HCT116 (cell line): ENCODE data around the gene STYXL2. TPM values are rescaled to one million over a fixed set of nuclear protein-coding genes. Genes with fewer than 3 reads are reported as not detected.

Experiments
- ATAC-seq: fragments of 200-7000 bp; cut with Tn5 transposase; 2 replicates; pipeline ENCODE4 v1.9.1; 2020; ENCODE audit warnings: mild to moderate bottlenecking, moderate library complexity
- BruUV-seq: library from RNA; stranded (reverse); fragments of 400-500 nt; replicated peaks from 2 replicates; lab custom pipeline; 2021; lab: Mats Ljungman, UMichigan
- CTCF ChIA-PET: fragments of 300-600 bp; sonication (Branson Sonifier 250); formaldehyde crosslinking; loops from one replicate; lab custom pipeline; 2021; ENCODE audit warnings: antibody characterized with exemption; lab: Charles Lee
- POLR2A ChIA-PET: fragments of 300-600, 350-600 bp; sonication (Branson Sonifier 250); formaldehyde crosslinking; loops from one replicate; lab custom pipeline; 2021; ENCODE audit warnings: antibody characterized with exemption; lab: Charles Lee
- RAD21 ChIA-PET, 2 experiments: fragments of 300-600 bp; sonication (Branson Sonifier 250); formaldehyde crosslinking; loops; one replicate each; lab custom pipeline; 2023; ENCODE audit warnings: low total read pairs in 2 of 2; ENCODE audit not compliant: uncharacterized antibody in 2 of 2, unreplicated experiment in 2 of 2, low non-redundant PET in 1 of 2; lab: Charles Lee
- DNase-seq: peaks from one replicate; pipeline ENCODE4 v3.0.0-alpha.2; 2010; ENCODE audit warnings: low read depth, low spot score
- H2AFZ ChIP-seq: fragments of 200-600 bp; shearing (Covaris generic), sonication (generic); 2 replicates; pipeline ENCODE4 v1.6.1; 2017; ENCODE audit warnings: low read depth, mixed run types, mixed read lengths, antibody characterized with exemption, low read length; ENCODE audit not compliant: poor library complexity, severe bottlenecking
- H3K27ac ChIP-seq: 2 replicates; pipeline ENCODE4 v1.5.1; 2012; ENCODE audit warnings: low read depth, low read length
- H3K27me3 ChIP-seq: fragments of 200-600 bp; sonication (generic); 2 replicates; pipeline ENCODE4 v1.6.1; 2016; ENCODE audit warnings: mixed run types, low read length, mixed read lengths; ENCODE audit not compliant: insufficient read depth
- H3K36me3 ChIP-seq, 2 experiments: fragments of 200-500 bp in 1 of 2; fragments of 200-600 bp in 1 of 2; sonication (Bioruptor generic) in 1 of 2; sonication (generic) in 1 of 2; 2 replicates each; pipeline versions ENCODE4 v1.5.1 to v1.6.1; 2014 to 2016; ENCODE audit warnings: low read length in 2 of 2, inconsistent platforms in 1 of 2, mixed read lengths in 1 of 2, mixed run types in 1 of 2; ENCODE audit not compliant: insufficient read depth in 2 of 2, control insufficient read depth in 1 of 2
- H3K4me1 ChIP-seq, 2 experiments: fragments of 200-600 bp in 1 of 2; sonication (generic) in 1 of 2; 2 replicates each; pipeline versions ENCODE4 v1.5.1 to v1.6.1; 2012 to 2017; ENCODE audit warnings: low read length in 2 of 2, inconsistent platforms in 1 of 2, mild to moderate bottlenecking in 1 of 2, mixed read lengths in 1 of 2, mixed run types in 1 of 2, moderate library complexity in 1 of 2; ENCODE audit not compliant: insufficient read depth in 2 of 2, control insufficient read depth in 1 of 2
- H3K4me2 ChIP-seq: fragments of 200-600 bp; sonication (generic); 2 replicates; pipeline ENCODE4 v1.6.1; 2017; ENCODE audit warnings: mixed run types, low read length, mixed read lengths
- H3K4me3 ChIP-seq, 2 experiments: fragments of 200-600 bp in 1 of 2; sonication (generic) in 1 of 2; replicated peaks in 1 of 2; 2 replicates each; pipeline ENCODE4 v1.5.1; 2011 to 2016; ENCODE audit warnings: low read length in 2 of 2, control low read depth in 1 of 2, low read depth in 1 of 2, mild to moderate bottlenecking in 1 of 2, mixed read lengths in 1 of 2, mixed run types in 1 of 2
- H3K79me2 ChIP-seq: fragments of 200-600 bp; sonication (generic); 2 replicates; pipeline ENCODE4 v1.6.1; 2017; ENCODE audit warnings: mild to moderate bottlenecking, mixed run types, low read length, moderate library complexity, mixed read lengths; ENCODE audit not compliant: insufficient read depth
- H3K9ac ChIP-seq: fragments of 200-600 bp; sonication (generic); 2 replicates; pipeline ENCODE4 v1.6.1; 2016; ENCODE audit warnings: low read length, mixed read lengths
- H3K9me2 ChIP-seq: fragments of 200-600 bp; sonication (generic), shearing (Covaris generic); 2 replicates; pipeline ENCODE4 v1.6.1; 2017; ENCODE audit warnings: mixed run types, mild to moderate bottlenecking, moderate library complexity; ENCODE audit not compliant: insufficient read depth
- H3K9me3 ChIP-seq, 2 experiments: fragments of 200-500 bp in 1 of 2; fragments of 200-600 bp in 1 of 2; sonication (Bioruptor generic) in 1 of 2; sonication (generic) in 1 of 2; 2 replicates each; pipeline ENCODE4 v1.6.1; 2014 to 2017; ENCODE audit warnings: low read length in 2 of 2, mixed read lengths in 2 of 2, inconsistent platforms in 1 of 2, low read depth in 1 of 2, mild to moderate bottlenecking in 1 of 2, mixed run types in 1 of 2, moderate library complexity in 1 of 2; ENCODE audit not compliant: control insufficient read depth in 1 of 2, insufficient read depth in 1 of 2
- H4K20me1 ChIP-seq: fragments of 200-600 bp; sonication (generic), shearing (Covaris generic); 2 replicates; pipeline ENCODE4 v1.6.1; 2017; ENCODE audit warnings: mixed run types, mild to moderate bottlenecking, moderate library complexity; ENCODE audit not compliant: insufficient read depth
- CEBPB ChIP-seq: IDR thresholded peaks from 2 replicates; pipeline ENCODE4 v1.6.1; 2012; ENCODE audit warnings: low read depth
- EGR1 ChIP-seq: IDR thresholded peaks from 2 replicates; pipeline ENCODE4 v1.6.1; 2012; ENCODE audit warnings: low read depth
- ELF1 ChIP-seq: IDR thresholded peaks from 2 replicates; pipeline ENCODE4 v1.6.1; 2012; ENCODE audit warnings: low read depth, borderline replicate concordance
- EZH2 ChIP-seq: fragments of 200-600 bp; sonication (generic); IDR thresholded peaks from 2 replicates; pipeline ENCODE4 v1.6.1; 2017; ENCODE audit warnings: antibody characterized with exemption, mixed run types
- MAX ChIP-seq: IDR thresholded peaks from 2 replicates; pipeline ENCODE4 v1.6.1; 2012
- POLR2A ChIP-seq: IDR thresholded peaks from 2 replicates; pipeline ENCODE4 v1.7.0; 2011; ENCODE audit warnings: borderline replicate concordance; ENCODE audit not compliant: insufficient read depth, insufficient read length; ENCODE audit errors: extremely low read depth
- POLR2AphosphoS5 ChIP-seq: IDR thresholded peaks from 2 replicates; pipeline ENCODE4 v1.6.1; 2011; ENCODE audit warnings: mild to moderate bottlenecking, low read depth, low read length, moderate library complexity
- SIN3A ChIP-seq: IDR thresholded peaks from 2 replicates; pipeline ENCODE4 v1.6.1; 2012; ENCODE audit warnings: low read depth
- SP1 ChIP-seq: IDR thresholded peaks from 2 replicates; pipeline ENCODE4 v1.6.1; 2012; ENCODE audit warnings: low read depth
- SRF ChIP-seq: IDR thresholded peaks from 2 replicates; pipeline ENCODE4 v1.6.1; 2012; ENCODE audit warnings: low read depth
- ZNF274 ChIP-seq: fragments of 200-500 bp; sonication (Bioruptor generic); IDR thresholded peaks from 2 replicates; pipeline ENCODE4 v1.6.1; 2014; ENCODE audit warnings: mild to moderate bottlenecking, low read depth, low read length, inconsistent platforms
- intact Hi-C: fragments of 100-400 bp; cut with micrococcal nuclease; formaldehyde crosslinking; loops from 2 replicates; pipeline ENCODE4 v1.10.0; 2022
- total RNA-seq: library from RNA; stranded (reverse); gene quantifications from one replicate; pipeline ENCODE4 v1.2.1, GENCODE V29; 2021; ENCODE audit not compliant: unreplicated experiment
- TF ChIP-seq, protein P1 (sequence below): IDR thresholded peaks from 2 replicates; pipeline ENCODE4 v1.6.1; 2012; ENCODE audit warnings: low read depth
- TF ChIP-seq, protein P2 (sequence below): IDR thresholded peaks from 2 replicates; pipeline ENCODE4 v1.6.1; 2011; ENCODE audit warnings: mild to moderate bottlenecking, low read length, moderate library complexity; ENCODE audit not compliant: insufficient replicate concordance; ENCODE audit errors: extremely low read depth

STYXL2 gene
- total RNA-seq, 1 experiment from 2014 or later, result not detected

GRCh38 chr1:167088746-167089417, 5.0 kb upstream of the STYXL2 start (continued):
- TF ChIP-seq, protein P1, sequence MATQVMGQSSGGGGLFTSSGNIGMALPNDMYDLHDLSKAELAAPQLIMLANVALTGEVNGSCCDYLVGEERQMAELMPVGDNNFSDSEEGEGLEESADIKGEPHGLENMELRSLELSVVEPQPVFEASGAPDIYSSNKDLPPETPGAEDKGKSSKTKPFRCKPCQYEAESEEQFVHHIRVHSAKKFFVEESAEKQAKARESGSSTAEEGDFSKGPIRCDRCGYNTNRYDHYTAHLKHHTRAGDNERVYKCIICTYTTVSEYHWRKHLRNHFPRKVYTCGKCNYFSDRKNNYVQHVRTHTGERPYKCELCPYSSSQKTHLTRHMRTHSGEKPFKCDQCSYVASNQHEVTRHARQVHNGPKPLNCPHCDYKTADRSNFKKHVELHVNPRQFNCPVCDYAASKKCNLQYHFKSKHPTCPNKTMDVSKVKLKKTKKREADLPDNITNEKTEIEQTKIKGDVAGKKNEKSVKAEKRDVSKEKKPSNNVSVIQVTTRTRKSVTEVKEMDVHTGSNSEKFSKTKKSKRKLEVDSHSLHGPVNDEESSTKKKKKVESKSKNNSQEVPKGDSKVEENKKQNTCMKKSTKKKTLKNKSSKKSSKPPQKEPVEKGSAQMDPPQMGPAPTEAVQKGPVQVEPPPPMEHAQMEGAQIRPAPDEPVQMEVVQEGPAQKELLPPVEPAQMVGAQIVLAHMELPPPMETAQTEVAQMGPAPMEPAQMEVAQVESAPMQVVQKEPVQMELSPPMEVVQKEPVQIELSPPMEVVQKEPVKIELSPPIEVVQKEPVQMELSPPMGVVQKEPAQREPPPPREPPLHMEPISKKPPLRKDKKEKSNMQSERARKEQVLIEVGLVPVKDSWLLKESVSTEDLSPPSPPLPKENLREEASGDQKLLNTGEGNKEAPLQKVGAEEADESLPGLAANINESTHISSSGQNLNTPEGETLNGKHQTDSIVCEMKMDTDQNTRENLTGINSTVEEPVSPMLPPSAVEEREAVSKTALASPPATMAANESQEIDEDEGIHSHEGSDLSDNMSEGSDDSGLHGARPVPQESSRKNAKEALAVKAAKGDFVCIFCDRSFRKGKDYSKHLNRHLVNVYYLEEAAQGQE, result no peak
- TF ChIP-seq ELF1 (no peak), SIN3A (no peak), EZH2 (no peak), CEBPB (no peak), SRF (no peak), MAX (no peak)

DNA sequence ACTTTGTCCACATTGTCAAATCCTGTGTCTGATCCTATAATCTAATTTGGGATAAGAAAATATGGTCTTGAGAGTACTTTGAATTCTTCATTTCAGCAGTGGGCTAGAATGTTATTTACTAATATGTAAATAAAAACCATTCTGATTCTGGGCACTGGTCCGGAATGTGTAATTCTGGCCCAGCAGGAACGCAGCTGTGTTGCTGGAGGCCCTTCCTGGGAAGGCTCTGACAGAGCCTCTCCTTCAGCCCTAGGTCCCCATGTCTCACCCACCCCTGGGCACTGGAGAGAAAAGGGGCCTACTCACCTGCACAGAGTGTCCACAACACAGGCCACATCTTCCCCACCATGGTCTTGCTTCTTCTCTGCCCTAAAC, 3.9 kb upstream of the STYXL2 start:
- ChIA-PET CTCF (no interaction called here), RAD21 (no interaction called here), POLR2A (no interaction called here)
- no peak for ATAC-seq
- Histone ChIP-seq H3K4me2 (no peak overlapping the region), H4K20me1 (no peaks in the 10 kb centered on the region), H3K27me3 (no peaks in the 10 kb centered on the region), H3K79me2 (no peaks in the 10 kb centered on the region), H3K9ac (no peak overlapping the region), H3K36me3 (no peaks in the 10 kb centered on the region), H3K4me3 (no peak overlapping the region), H3K9me3 (no peaks in the 10 kb centered on the region), H3K9me2 (no peaks in the 10 kb centered on the region), H3K27ac (no peak overlapping the region), H3K4me1 (peaks cover 0 to 10% of the 10 kb centered on the region in 2 experiments; a peak in 2 of 4 replicates), H2AFZ (no peak overlapping the region)
- TF ChIP-seq, protein P2, sequence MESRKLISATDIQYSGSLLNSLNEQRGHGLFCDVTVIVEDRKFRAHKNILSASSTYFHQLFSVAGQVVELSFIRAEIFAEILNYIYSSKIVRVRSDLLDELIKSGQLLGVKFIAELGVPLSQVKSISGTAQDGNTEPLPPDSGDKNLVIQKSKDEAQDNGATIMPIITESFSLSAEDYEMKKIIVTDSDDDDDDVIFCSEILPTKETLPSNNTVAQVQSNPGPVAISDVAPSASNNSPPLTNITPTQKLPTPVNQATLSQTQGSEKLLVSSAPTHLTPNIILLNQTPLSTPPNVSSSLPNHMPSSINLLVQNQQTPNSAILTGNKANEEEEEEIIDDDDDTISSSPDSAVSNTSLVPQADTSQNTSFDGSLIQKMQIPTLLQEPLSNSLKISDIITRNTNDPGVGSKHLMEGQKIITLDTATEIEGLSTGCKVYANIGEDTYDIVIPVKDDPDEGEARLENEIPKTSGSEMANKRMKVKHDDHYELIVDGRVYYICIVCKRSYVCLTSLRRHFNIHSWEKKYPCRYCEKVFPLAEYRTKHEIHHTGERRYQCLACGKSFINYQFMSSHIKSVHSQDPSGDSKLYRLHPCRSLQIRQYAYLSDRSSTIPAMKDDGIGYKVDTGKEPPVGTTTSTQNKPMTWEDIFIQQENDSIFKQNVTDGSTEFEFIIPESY, result no peak
- no peak for TF ChIP-seq ELF1
- TF ChIP-seq SIN3A, result no peak
- no peak for TF ChIP-seq POLR2A
- no peak for TF ChIP-seq POLR2AphosphoS5
- TF ChIP-seq, protein P1, result no peak
- no peak for TF ChIP-seq SP1
- no peak for TF ChIP-seq EGR1
- no peak for TF ChIP-seq CEBPB
- TF ChIP-seq ZNF274, result no peak
- intact Hi-C loops, result no loop called here
- no peak for DNase-seq
- BruUV-seq, result no TSS peak
